Duodenal mucosa (tissue), 2 donors: ENCODE measurements around the gene CCDC124.
"Not testable (repeated sequence)": the region's sequence is repeated elsewhere in the genome, so short reads cannot be mapped to it uniquely, and the experiment has no call there.

Experiments used
- H3K27ac ChIP-seq: one replicate; pipeline ENCODE4 v1.7.0; 2013; ENCODE audit warnings: low read depth, low read length
- H3K27me3 ChIP-seq, 2 donors: one replicate each; pipeline ENCODE4 v1.7.0; 2013; ENCODE audit warnings: low read length in 2 of 2, control low read depth in 1 of 2; ENCODE audit not compliant: insufficient read depth in 2 of 2, control insufficient read depth in 1 of 2
- H3K36me3 ChIP-seq, 2 donors: one replicate each; pipeline ENCODE4 v1.7.0; 2013; ENCODE audit warnings: low read length in 2 of 2, control low read depth in 1 of 2; ENCODE audit not compliant: insufficient read depth in 2 of 2, control insufficient read depth in 1 of 2
- H3K4me1 ChIP-seq, 2 donors: one replicate each; pipeline ENCODE4 v1.7.0; 2013; ENCODE audit warnings: low read length in 2 of 2, control low read depth in 1 of 2; ENCODE audit not compliant: insufficient read depth in 2 of 2, control insufficient read depth in 1 of 2
- H3K4me3 ChIP-seq, 2 donors: one replicate each; pipeline ENCODE4 v1.7.0; 2013; ENCODE audit warnings: low read length in 2 of 2, low read depth in 1 of 2
- H3K9ac ChIP-seq, 2 donors: one replicate each; pipeline ENCODE4 v1.7.0; 2013; ENCODE audit warnings: low read length in 2 of 2, low read depth in 1 of 2
- H3K9me3 ChIP-seq, 2 donors: one replicate each; pipeline ENCODE4 v1.7.0; 2013; ENCODE audit warnings: low read length in 2 of 2, control low read depth in 1 of 2; ENCODE audit not compliant: control insufficient read depth in 1 of 2

The CCDC124 gene

GRCh38 chr19:17909003-17909732, 23.6 kb upstream of the CCDC124 start:
- Histone ChIP-seq H3K9ac (no peak overlapping the region), H3K27ac (no peak overlapping the region), H3K27me3 (no peaks in the 10 kb centered on the region), H3K4me3 (no peak overlapping the region), H3K4me1 (no peaks in the 10 kb centered on the region), H3K9me3 (peaks cover 12 to 18% of the 10 kb centered on the region in 2 donors), H3K36me3 (no peaks in the 10 kb centered on the region)

GRCh38 chr19:17910791-17911360, 21.9 kb upstream of the CCDC124 start:
- no peak overlapping the region for H3K9ac ChIP-seq
- H3K27me3 ChIP-seq: no peaks in the 10 kb centered on the region
- no peak overlapping the region for H3K27ac ChIP-seq
- H3K4me1 ChIP-seq: peaks cover 0 to 4% of the 10 kb centered on the region in 2 donors
- H3K4me3 ChIP-seq: no peak overlapping the region
- peaks cover 12 to 18% of the 10 kb centered on the region in 2 donors for H3K9me3 ChIP-seq
- H3K36me3 ChIP-seq: no peaks in the 10 kb centered on the region

- H3K9me3 ChIP-seq: peaks cover 11 to 13% of the 10 kb centered on the region in 2 donors
- peaks cover 8 to 11% of the 10 kb centered on the region in 2 donors for H3K4me1 ChIP-seq
- no peaks in the 10 kb centered on the region for H3K27me3 ChIP-seq
- no peak overlapping the region for H3K4me3 ChIP-seq
- H3K9ac ChIP-seq: no peak overlapping the region
- no peaks in the 10 kb centered on the region for H3K36me3 ChIP-seq
- H3K27ac ChIP-seq: no peak overlapping the region
Observed at GRCh38 chr19:17915940-17916593, 16.7 kb upstream of the CCDC124 start.

GRCh38 chr19:17918151-17918550, 14.7 kb upstream of the CCDC124 start:
- not testable (repeated sequence) for H3K4me3 ChIP-seq, H3K36me3 ChIP-seq, H3K9ac ChIP-seq, H3K27me3 ChIP-seq, H3K27ac ChIP-seq
- H3K4me1 ChIP-seq: peaks cover 8 to 11% of the 10 kb centered on the region in 2 donors
- H3K9me3 ChIP-seq: peaks cover 8 to 11% of the 10 kb centered on the region in 2 donors

GRCh38 chr19:17919122-17919521, 13.7 kb upstream of the CCDC124 start:
- H3K27me3 ChIP-seq, H3K9me3 ChIP-seq, H3K27ac ChIP-seq, H3K4me3 ChIP-seq, H3K36me3 ChIP-seq, H3K9ac ChIP-seq: not testable (repeated sequence)
- peaks cover 8 to 11% of the 10 kb centered on the region in 2 donors for H3K4me1 ChIP-seq

- Histone ChIP-seq H3K9me3 (peaks cover 0 to 4% of the 10 kb centered on the region in 2 donors), H3K4me1 (peaks cover 8 to 10% of the 10 kb centered on the region in 2 donors), H3K27ac (no peak overlapping the region), H3K27me3 (no peaks in the 10 kb centered on the region), H3K36me3 (no peaks in the 10 kb centered on the region), H3K4me3 (no peak overlapping the region), H3K9ac (no peak overlapping the region)
Observed at GRCh38 chr19:17920527-17920926, 12.3 kb upstream of the CCDC124 start.

GRCh38 chr19:17922138-17922537, 10.7 kb upstream of the CCDC124 start:
- peaks cover 0 to 4% of the 10 kb centered on the region in 2 donors for H3K9me3 ChIP-seq
- H3K27ac ChIP-seq: no peak overlapping the region

GRCh38 chr19:17926044-17926443, 6.8 kb upstream of the CCDC124 start:
- Histone ChIP-seq H3K4me1 (no peaks in the 10 kb centered on the region), H3K27me3 (no peaks in the 10 kb centered on the region), H3K9ac (no peak overlapping the region), H3K27ac (no peak overlapping the region), H3K9me3 (no peaks in the 10 kb centered on the region), H3K4me3 (no peak overlapping the region), H3K36me3 (no peaks in the 10 kb centered on the region)

More at GRCh38 chr19:17922138-17922537, 10.7 kb upstream of the CCDC124 start:
- no peaks in the 10 kb centered on the region for H3K4me1 ChIP-seq
- H3K27me3 ChIP-seq: no peaks in the 10 kb centered on the region
- no peak overlapping the region for H3K9ac ChIP-seq
- H3K36me3 ChIP-seq: no peaks in the 10 kb centered on the region
- no peak overlapping the region for H3K4me3 ChIP-seq

GRCh38 chr19:17929056-17929455, 3.8 kb upstream of the CCDC124 start:
- Histone ChIP-seq H3K27ac (no peak overlapping the region), H3K4me1 (peaks cover 7 to 20% of the 10 kb centered on the region in 2 donors), H3K9me3 (no peaks in the 10 kb centered on the region), H3K36me3 (no peaks in the 10 kb centered on the region), H3K27me3 (peaks cover 4 to 6% of the 10 kb centered on the region in 2 donors), H3K4me3 (no peak overlapping the region), H3K9ac (no peak overlapping the region)

- peaks cover 4 to 6% of the 10 kb centered on the region in 2 donors for H3K27me3 ChIP-seq
- H3K27ac ChIP-seq: no peak overlapping the region
- peak overlapping the region; percentile 14 to 91 for H3K9ac ChIP-seq
- peaks cover 0 to 4% of the 10 kb centered on the region in 2 donors for H3K36me3 ChIP-seq
- peaks cover 7 to 20% of the 10 kb centered on the region in 2 donors for H3K4me1 ChIP-seq
- H3K9me3 ChIP-seq: no peaks in the 10 kb centered on the region
- H3K4me3 ChIP-seq: peak overlapping the region; percentile 83 to 93
Observed at GRCh38 chr19:17931532-17932191, 1.2 kb upstream of the CCDC124 start.
